NK-92 (cell line): Measurements from ENCODE around the gene HSPG2.

Experiments
- DNase-seq: peaks from one replicate; lab custom pipeline; 2025; ENCODE audit not compliant: unreplicated experiment; lab: John Stamatoyannopoulos, UW

Gene HSPG2

GRCh38 chr1:21774835-21775549 lies 162.1 kb downstream of the HSPG2 start:
- no peak for DNase-seq

GRCh38 chr1:21773585-21773984 lies 163.5 kb downstream of the HSPG2 start:
- DNase-seq, result no peak
